HEK293 (cell line): ENCODE results near the gene SCAND1.

Experiments used
- GFI1B ChIP-seq: fragments of 450-650 bp; formaldehyde crosslinking; IDR thresholded peaks from 2 replicates; pipeline ENCODE4 v1.5.1; 2016; ENCODE audit warnings: missing biosample characterization, missing genetic modification characterization
- KLF9 ChIP-seq: fragments of 450-650 bp; formaldehyde crosslinking; IDR thresholded peaks from 2 replicates; pipeline ENCODE4 v1.5.1; 2016; ENCODE audit warnings: missing biosample characterization, missing genetic modification characterization, low read depth
- REPIN1 ChIP-seq: fragments of 450-650 bp; formaldehyde crosslinking; IDR thresholded peaks from 2 replicates; pipeline ENCODE4 v1.5.1; 2017; ENCODE audit warnings: missing biosample characterization, missing genetic modification characterization, low read depth
- WT1 ChIP-seq: fragments of 450-650 bp; formaldehyde crosslinking; IDR thresholded peaks from 2 replicates; pipeline ENCODE4 v1.5.1; 2016; ENCODE audit warnings: missing biosample characterization, missing genetic modification characterization
- ZBTB17 ChIP-seq: fragments of 450-650 bp; formaldehyde crosslinking; IDR thresholded peaks from 2 replicates; pipeline ENCODE4 v1.5.1; 2016; ENCODE audit warnings: missing biosample characterization, missing genetic modification characterization
- ZNF274 ChIP-seq, 2 experiments: fragments of 200-500 bp in 1 of 2; fragments of 450-650 bp in 1 of 2; sonication (Bioruptor generic) in 1 of 2; formaldehyde crosslinking in 1 of 2; IDR thresholded peaks; 2 replicates each; pipeline versions ENCODE4 v1.5.1 to v1.6.1; 2014 to 2016; ENCODE audit warnings: borderline replicate concordance in 1 of 2, inconsistent platforms in 1 of 2, low read length in 1 of 2, missing biosample characterization in 1 of 2, missing genetic modification characterization in 1 of 2
- ZNF311 ChIP-seq: fragments of 450-650 bp; formaldehyde crosslinking; IDR thresholded peaks from 2 replicates; pipeline ENCODE4 v1.5.1; 2017; ENCODE audit warnings: missing biosample characterization, missing genetic modification characterization, borderline replicate concordance
- ZNF366 ChIP-seq: fragments of 450-650 bp; formaldehyde crosslinking; conservative IDR thresholded peaks from 2 replicates; pipeline ENCODE4 v1.5.1; 2016; ENCODE audit warnings: missing biosample characterization, missing genetic modification characterization
- ZNF555 ChIP-seq: fragments of 450-650 bp; formaldehyde crosslinking; conservative IDR thresholded peaks from 2 replicates; pipeline ENCODE4 v1.5.1; 2017; ENCODE audit warnings: missing biosample characterization, mild to moderate bottlenecking, missing genetic modification characterization, inconsistent platforms
- ZNF561 ChIP-seq: fragments of 450-650 bp; IDR thresholded peaks from 2 replicates; pipeline ENCODE4 v1.5.1; 2018; ENCODE audit warnings: missing biosample characterization, missing genetic modification characterization, borderline replicate concordance
- ZNF768 ChIP-seq: fragments of 450-650 bp; formaldehyde crosslinking; IDR thresholded peaks from 2 replicates; pipeline ENCODE4 v1.5.1; 2018; ENCODE audit warnings: missing biosample characterization, mild to moderate bottlenecking, missing genetic modification characterization
- ZNF792 ChIP-seq: fragments of 450-650 bp; formaldehyde crosslinking; IDR thresholded peaks from 2 replicates; pipeline ENCODE4 v1.5.1; 2016; ENCODE audit warnings: missing biosample characterization, missing genetic modification characterization
- TF ChIP-seq, protein P1 (sequence below): fragments of 450-650 bp; formaldehyde crosslinking; IDR thresholded peaks from 2 replicates; pipeline ENCODE4 v1.5.1; 2016; ENCODE audit warnings: missing biosample characterization, missing genetic modification characterization
- TF ChIP-seq, protein P2 (sequence below): fragments of 450-650 bp; formaldehyde crosslinking; IDR thresholded peaks from 2 replicates; pipeline ENCODE4 v1.5.1; 2016; ENCODE audit warnings: missing biosample characterization, missing genetic modification characterization
- TF ChIP-seq, protein P3 (sequence below): fragments of 450-650 bp; formaldehyde crosslinking; IDR thresholded peaks from 2 replicates; pipeline ENCODE4 v1.5.1; 2017; ENCODE audit warnings: missing biosample characterization, missing genetic modification characterization
- TF ChIP-seq, protein P4 (sequence below): fragments of 450-650 bp; formaldehyde crosslinking; IDR thresholded peaks from 2 replicates; pipeline ENCODE4 v1.5.1; 2016; ENCODE audit warnings: missing biosample characterization, missing genetic modification characterization
- TF ChIP-seq, protein P5 (sequence below): fragments of 450-650 bp; formaldehyde crosslinking; IDR thresholded peaks from 2 replicates; pipeline ENCODE4 v1.5.1; 2016; ENCODE audit warnings: missing biosample characterization, missing genetic modification characterization
- TF ChIP-seq, protein P6 (sequence below): fragments of 450-650 bp; formaldehyde crosslinking; IDR thresholded peaks from 2 replicates; pipeline ENCODE4 v1.5.1; 2017; ENCODE audit warnings: missing biosample characterization, missing genetic modification characterization

Gene SCAND1

DNA sequence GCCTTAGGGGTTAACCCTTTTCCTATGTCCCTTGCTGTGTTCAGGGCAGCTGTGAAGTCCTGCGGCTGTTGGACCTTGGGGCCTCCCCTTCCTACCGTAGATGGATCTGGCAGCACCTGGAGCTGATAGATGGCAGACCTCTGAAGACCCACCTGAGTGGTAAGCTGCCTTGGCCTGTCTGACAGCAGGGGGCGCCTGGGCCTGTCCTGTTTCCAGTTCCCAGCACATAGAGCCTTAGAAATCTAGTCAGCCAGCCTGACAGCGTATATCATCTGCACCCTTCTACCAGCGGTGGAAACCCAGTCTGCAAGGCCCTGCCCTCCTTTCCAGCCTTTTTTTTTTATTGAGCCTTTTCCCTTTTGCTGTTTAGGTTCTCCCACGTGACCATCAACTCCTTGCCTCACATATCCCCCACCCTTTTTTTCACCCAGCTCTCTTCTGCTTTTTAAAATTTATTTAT lies 40.7 kb upstream of the SCAND1 start (continued):
- TF ChIP-seq, protein P1, sequence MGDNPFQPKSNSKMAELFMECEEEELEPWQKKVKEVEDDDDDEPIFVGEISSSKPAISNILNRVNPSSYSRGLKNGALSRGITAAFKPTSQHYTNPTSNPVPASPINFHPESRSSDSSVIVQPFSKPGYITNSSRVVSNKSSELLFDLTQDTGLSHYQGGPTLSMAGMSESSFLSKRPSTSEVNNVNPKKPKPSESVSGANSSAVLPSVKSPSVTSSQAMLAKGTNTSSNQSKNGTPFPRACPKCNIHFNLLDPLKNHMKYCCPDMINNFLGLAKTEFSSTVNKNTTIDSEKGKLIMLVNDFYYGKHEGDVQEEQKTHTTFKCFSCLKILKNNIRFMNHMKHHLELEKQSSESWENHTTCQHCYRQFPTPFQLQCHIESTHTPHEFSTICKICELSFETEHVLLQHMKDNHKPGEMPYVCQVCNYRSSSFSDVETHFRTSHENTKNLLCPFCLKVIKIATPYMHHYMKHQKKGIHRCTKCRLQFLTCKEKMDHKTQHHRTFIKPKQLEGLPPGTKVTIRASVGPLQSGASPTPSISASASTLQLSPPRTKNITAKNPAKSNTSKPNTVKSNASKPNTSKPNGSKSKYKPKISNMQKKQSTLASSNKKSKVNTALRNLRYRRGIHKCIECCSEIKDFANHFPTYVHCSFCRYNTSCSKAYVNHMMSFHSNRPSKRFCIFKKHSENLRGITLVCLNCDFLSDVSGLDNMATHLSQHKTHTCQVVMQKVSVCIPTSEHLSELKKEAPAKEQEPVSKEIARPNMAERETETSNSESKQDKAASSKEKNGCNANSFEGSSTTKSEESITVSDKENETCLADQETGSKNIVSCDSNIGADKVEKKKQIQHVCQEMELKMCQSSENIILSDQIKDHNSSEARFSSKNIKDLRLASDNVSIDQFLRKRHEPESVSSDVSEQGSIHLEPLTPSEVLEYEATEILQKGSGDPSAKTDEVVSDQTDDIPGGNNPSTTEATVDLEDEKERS (tag by site-specific recombination): no peak
- TF ChIP-seq GFI1B (tag by site-specific recombination): no peak
- TF ChIP-seq ZNF792 (tag by site-specific recombination): no peak
- no peak for TF ChIP-seq ZNF555 (tag by site-specific recombination)
- TF ChIP-seq ZNF274 (IDR thresholded peaks at IDR 0.05; ENCODE audit: low read length): no peak
- TF ChIP-seq ZNF274 (tag by site-specific recombination; IDR thresholded peaks at IDR 0.05; ENCODE audit: borderline replicate concordance): no peak
- TF ChIP-seq, protein P2, sequence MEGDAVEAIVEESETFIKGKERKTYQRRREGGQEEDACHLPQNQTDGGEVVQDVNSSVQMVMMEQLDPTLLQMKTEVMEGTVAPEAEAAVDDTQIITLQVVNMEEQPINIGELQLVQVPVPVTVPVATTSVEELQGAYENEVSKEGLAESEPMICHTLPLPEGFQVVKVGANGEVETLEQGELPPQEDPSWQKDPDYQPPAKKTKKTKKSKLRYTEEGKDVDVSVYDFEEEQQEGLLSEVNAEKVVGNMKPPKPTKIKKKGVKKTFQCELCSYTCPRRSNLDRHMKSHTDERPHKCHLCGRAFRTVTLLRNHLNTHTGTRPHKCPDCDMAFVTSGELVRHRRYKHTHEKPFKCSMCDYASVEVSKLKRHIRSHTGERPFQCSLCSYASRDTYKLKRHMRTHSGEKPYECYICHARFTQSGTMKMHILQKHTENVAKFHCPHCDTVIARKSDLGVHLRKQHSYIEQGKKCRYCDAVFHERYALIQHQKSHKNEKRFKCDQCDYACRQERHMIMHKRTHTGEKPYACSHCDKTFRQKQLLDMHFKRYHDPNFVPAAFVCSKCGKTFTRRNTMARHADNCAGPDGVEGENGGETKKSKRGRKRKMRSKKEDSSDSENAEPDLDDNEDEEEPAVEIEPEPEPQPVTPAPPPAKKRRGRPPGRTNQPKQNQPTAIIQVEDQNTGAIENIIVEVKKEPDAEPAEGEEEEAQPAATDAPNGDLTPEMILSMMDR (tag by site-specific recombination): peak; percentile 83
- no peak; the same call in 1 of the 2 replicates for TF ChIP-seq WT1 (tag by site-specific recombination)
- TF ChIP-seq, protein P3, sequence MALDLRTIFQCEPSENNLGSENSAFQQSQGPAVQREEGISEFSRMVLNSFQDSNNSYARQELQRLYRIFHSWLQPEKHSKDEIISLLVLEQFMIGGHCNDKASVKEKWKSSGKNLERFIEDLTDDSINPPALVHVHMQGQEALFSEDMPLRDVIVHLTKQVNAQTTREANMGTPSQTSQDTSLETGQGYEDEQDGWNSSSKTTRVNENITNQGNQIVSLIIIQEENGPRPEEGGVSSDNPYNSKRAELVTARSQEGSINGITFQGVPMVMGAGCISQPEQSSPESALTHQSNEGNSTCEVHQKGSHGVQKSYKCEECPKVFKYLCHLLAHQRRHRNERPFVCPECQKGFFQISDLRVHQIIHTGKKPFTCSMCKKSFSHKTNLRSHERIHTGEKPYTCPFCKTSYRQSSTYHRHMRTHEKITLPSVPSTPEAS (tag by site-specific recombination): no peak
- no peak for TF ChIP-seq ZNF366 (tag by site-specific recombination)
- TF ChIP-seq, protein P4, sequence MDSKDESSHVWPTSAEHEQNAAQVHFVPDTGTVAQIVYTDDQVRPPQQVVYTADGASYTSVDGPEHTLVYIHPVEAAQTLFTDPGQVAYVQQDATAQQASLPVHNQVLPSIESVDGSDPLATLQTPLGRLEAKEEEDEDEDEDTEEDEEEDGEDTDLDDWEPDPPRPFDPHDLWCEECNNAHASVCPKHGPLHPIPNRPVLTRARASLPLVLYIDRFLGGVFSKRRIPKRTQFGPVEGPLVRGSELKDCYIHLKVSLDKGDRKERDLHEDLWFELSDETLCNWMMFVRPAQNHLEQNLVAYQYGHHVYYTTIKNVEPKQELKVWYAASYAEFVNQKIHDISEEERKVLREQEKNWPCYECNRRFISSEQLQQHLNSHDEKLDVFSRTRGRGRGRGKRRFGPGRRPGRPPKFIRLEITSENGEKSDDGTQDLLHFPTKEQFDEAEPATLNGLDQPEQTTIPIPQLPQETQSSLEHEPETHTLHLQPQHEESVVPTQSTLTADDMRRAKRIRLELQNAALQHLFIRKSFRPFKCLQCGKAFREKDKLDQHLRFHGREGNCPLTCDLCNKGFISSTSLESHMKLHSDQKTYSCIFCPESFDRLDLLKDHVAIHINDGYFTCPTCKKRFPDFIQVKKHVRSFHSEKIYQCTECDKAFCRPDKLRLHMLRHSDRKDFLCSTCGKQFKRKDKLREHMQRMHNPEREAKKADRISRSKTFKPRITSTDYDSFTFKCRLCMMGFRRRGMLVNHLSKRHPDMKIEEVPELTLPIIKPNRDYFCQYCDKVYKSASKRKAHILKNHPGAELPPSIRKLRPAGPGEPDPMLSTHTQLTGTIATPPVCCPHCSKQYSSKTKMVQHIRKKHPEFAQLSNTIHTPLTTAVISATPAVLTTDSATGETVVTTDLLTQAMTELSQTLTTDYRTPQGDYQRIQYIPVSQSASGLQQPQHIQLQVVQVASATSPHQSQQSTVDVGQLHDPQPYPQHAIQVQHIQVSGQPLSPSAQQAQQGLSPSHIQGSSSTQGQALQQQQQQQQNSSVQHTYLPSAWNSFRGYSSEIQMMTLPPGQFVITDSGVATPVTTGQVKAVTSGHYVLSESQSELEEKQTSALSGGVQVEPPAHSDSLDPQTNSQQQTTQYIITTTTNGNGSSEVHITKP (tag by site-specific recombination): 0 out of 2 replicates have a peak, but pooled peaks have one; percentile 2
- no peak for TF ChIP-seq ZNF561
- TF ChIP-seq KLF9 (tag by site-specific recombination): 0 out of 2 replicates have a peak, but pooled peaks have one; percentile 11
- TF ChIP-seq REPIN1: no peak
- no peak for TF ChIP-seq ZNF768 (tag by site-specific recombination)
- TF ChIP-seq ZBTB17 (tag by site-specific recombination): peak; percentile 71
- TF ChIP-seq, protein P5, sequence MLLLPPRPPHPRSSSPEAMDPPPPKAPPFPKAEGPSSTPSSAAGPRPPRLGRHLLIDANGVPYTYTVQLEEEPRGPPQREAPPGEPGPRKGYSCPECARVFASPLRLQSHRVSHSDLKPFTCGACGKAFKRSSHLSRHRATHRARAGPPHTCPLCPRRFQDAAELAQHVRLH (tag by site-specific recombination): no peak
- TF ChIP-seq, protein P6, sequence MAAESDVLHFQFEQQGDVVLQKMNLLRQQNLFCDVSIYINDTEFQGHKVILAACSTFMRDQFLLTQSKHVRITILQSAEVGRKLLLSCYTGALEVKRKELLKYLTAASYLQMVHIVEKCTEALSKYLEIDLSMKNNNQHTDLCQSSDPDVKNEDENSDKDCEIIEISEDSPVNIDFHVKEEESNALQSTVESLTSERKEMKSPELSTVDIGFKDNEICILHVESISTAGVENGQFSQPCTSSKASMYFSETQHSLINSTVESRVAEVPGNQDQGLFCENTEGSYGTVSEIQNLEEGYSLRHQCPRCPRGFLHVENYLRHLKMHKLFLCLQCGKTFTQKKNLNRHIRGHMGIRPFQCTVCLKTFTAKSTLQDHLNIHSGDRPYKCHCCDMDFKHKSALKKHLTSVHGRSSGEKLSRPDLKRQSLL (tag by site-specific recombination): no peak
- TF ChIP-seq ZNF311 (tag by site-specific recombination): no peak
- TF ChIP-seq, all 188 proteins: peak for 15
